OCI-LY1 (cell line): Measurements from ENCODE around the gene LRRC2.

Experiments
- H2AFZ ChIP-seq: fragments of 200-600 bp; sonication (generic), shearing (Covaris generic); 2 replicates; pipeline ENCODE4 v1.6.0; 2014; ENCODE audit warnings: antibody characterized with exemption, mild to moderate bottlenecking, low read length
- H3F3A ChIP-seq: fragments of 200-600 bp; sonication (generic), shearing (Covaris generic); 2 replicates; pipeline ENCODE4 v1.6.0; 2014; ENCODE audit warnings: mild to moderate bottlenecking, antibody characterized with exemption, low read length, moderate library complexity; ENCODE audit not compliant: insufficient read depth
- H3K27ac ChIP-seq: fragments of 200-600 bp; sonication (generic); 2 replicates; pipeline ENCODE4 v1.5.1; 2014; ENCODE audit warnings: low read length, mixed run types, mild to moderate bottlenecking, low read depth; ENCODE audit not compliant: poor library complexity, severe bottlenecking
- H3K27me3 ChIP-seq: fragments of 200-600 bp; sonication (generic); 2 replicates; pipeline ENCODE4 v1.6.0; 2014; ENCODE audit warnings: antibody characterized with exemption, mild to moderate bottlenecking, low read length, moderate library complexity; ENCODE audit not compliant: insufficient read depth
- H3K36me3 ChIP-seq: fragments of 200-600 bp; sonication (generic); 2 replicates; pipeline ENCODE4 v1.6.1; 2014; ENCODE audit warnings: mild to moderate bottlenecking, antibody characterized with exemption, low read length, moderate library complexity, mixed read lengths; ENCODE audit not compliant: insufficient read depth
- H3K4me1 ChIP-seq: fragments of 200-600 bp; sonication (generic); 2 replicates; pipeline ENCODE4 v1.5.1; 2014; ENCODE audit warnings: mild to moderate bottlenecking, low read length, moderate library complexity; ENCODE audit not compliant: insufficient read depth, severe bottlenecking
- H3K4me2 ChIP-seq: fragments of 200-600 bp; sonication (generic), shearing (Covaris generic); 2 replicates; pipeline ENCODE4 v1.6.1; 2014; ENCODE audit warnings: low read length
- H3K4me3 ChIP-seq: fragments of 200-600 bp; sonication (generic); 2 replicates; pipeline ENCODE4 v1.5.1; 2014; ENCODE audit warnings: low read length, low read depth, mild to moderate bottlenecking, mixed read lengths; ENCODE audit not compliant: poor library complexity, severe bottlenecking
- H3K79me2 ChIP-seq: fragments of 200-600 bp; shearing (Covaris generic); 2 replicates; pipeline ENCODE4 v1.6.1; 2016; ENCODE audit warnings: mixed run types, low read length, mixed read lengths; ENCODE audit not compliant: insufficient read depth
- H3K9ac ChIP-seq: fragments of 200-600 bp; sonication (generic), shearing (Covaris generic); 2 replicates; pipeline ENCODE4 v1.6.1; 2014; ENCODE audit warnings: mild to moderate bottlenecking, low read length, mixed read lengths
- H3K9me2 ChIP-seq: fragments of 200-600 bp; sonication (generic), shearing (Covaris generic); 2 replicates; pipeline ENCODE4 v1.6.1; 2014; ENCODE audit warnings: low read depth, mild to moderate bottlenecking, low read length, mixed read lengths
- H3K9me3 ChIP-seq: fragments of 200-600 bp; shearing (Covaris generic); 2 replicates; pipeline ENCODE4 v1.6.1; 2014; ENCODE audit warnings: low read length, mixed read lengths
- H4K20me1 ChIP-seq: fragments of 200-600 bp; sonication (generic), shearing (Covaris generic); 2 replicates; pipeline ENCODE4 v1.6.0; 2016; ENCODE audit warnings: mild to moderate bottlenecking, low read length; ENCODE audit not compliant: insufficient read depth
- EZH2 ChIP-seq: fragments of 200-600 bp; sonication (generic), shearing (Covaris generic); IDR thresholded peaks from 2 replicates; pipeline ENCODE4 v1.8.0; 2017; ENCODE audit warnings: borderline replicate concordance, mixed run types, mild to moderate bottlenecking, antibody characterized with exemption, low read length, moderate library complexity, mixed read lengths
- TF ChIP-seq, protein P1 (sequence below): fragments of 200-600 bp; sonication (generic), shearing (Covaris generic); IDR thresholded peaks from 2 replicates; pipeline ENCODE4 v1.5.1; 2017; ENCODE audit warnings: mild to moderate bottlenecking, antibody characterized with exemption, low read length, moderate library complexity, mixed read lengths

LRRC2 gene

DNA sequence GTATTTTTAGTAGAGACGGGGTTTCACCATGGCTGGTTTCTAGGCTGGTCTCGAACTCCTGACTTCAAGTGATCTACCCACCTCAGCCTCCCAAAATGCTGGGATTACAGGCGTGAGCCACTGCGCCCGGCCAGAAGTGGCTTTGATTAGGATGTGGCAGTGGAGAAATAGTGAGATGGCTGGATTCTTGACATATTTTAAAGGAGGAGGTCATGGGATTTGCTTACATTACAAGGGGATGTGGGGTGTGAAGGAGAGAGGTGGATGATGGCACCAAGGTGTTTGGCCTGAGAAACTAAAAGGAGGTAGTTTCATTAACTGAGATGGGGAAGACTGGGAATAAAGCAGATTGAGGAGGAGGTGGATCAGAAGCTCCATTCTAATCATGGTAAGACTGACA is 86.4 kb downstream of the LRRC2 start:
- Histone ChIP-seq H3K27ac (no peak overlapping the region), H3F3A (no peaks in the 10 kb centered on the region), H2AFZ (no peak overlapping the region), H3K4me2 (no peak overlapping the region), H3K36me3 (no peaks in the 10 kb centered on the region), H3K4me3 (no peak overlapping the region), H3K9me2 (no peaks in the 10 kb centered on the region), H3K27me3 (no peaks in the 10 kb centered on the region), H3K9me3 (no peaks in the 10 kb centered on the region), H4K20me1 (no peaks in the 10 kb centered on the region), H3K9ac (no peak overlapping the region), H3K79me2 (no peaks in the 10 kb centered on the region), H3K4me1 (no peaks in the 10 kb centered on the region)
- TF ChIP-seq EZH2: no peak
- TF ChIP-seq, protein P1, sequence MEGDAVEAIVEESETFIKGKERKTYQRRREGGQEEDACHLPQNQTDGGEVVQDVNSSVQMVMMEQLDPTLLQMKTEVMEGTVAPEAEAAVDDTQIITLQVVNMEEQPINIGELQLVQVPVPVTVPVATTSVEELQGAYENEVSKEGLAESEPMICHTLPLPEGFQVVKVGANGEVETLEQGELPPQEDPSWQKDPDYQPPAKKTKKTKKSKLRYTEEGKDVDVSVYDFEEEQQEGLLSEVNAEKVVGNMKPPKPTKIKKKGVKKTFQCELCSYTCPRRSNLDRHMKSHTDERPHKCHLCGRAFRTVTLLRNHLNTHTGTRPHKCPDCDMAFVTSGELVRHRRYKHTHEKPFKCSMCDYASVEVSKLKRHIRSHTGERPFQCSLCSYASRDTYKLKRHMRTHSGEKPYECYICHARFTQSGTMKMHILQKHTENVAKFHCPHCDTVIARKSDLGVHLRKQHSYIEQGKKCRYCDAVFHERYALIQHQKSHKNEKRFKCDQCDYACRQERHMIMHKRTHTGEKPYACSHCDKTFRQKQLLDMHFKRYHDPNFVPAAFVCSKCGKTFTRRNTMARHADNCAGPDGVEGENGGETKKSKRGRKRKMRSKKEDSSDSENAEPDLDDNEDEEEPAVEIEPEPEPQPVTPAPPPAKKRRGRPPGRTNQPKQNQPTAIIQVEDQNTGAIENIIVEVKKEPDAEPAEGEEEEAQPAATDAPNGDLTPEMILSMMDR: no peak

DNA sequence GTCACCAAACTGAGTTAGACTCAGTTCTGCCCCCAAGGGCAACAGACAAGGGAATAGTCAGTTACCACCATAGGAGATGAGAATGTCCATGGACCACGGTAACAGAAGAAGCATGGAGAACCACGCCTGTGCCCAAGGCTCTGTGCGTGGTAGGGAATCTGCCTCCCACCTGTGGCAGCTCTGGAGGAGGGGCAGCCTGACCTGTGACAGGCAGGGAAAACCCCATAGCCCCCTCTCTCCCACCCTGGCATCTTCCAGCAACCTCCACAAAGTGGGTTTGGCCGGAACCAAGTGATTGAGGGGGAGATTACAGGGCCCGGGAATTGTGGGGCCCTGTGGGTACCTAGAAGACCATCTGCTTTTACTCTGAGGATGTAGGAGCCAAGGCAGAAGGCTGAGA is 87.1 kb downstream of the LRRC2 start:
- no peaks in the 10 kb centered on the region for H3K27me3 ChIP-seq
- no peak overlapping the region for H3K27ac ChIP-seq
- H3K9ac ChIP-seq: no peak overlapping the region
- H3K4me3 ChIP-seq: no peak overlapping the region
- no peak overlapping the region for H3K4me2 ChIP-seq
- H3K9me2 ChIP-seq: no peaks in the 10 kb centered on the region
- H3F3A ChIP-seq: no peaks in the 10 kb centered on the region
- no peaks in the 10 kb centered on the region for H3K9me3 ChIP-seq
- no peaks in the 10 kb centered on the region for H3K4me1 ChIP-seq
- H2AFZ ChIP-seq: no peak overlapping the region
- no peaks in the 10 kb centered on the region for H3K79me2 ChIP-seq
- no peaks in the 10 kb centered on the region for H3K36me3 ChIP-seq
- TF ChIP-seq, protein P1: no peak
- TF ChIP-seq EZH2: no peak
- H4K20me1 ChIP-seq: no peaks in the 10 kb centered on the region

DNA sequence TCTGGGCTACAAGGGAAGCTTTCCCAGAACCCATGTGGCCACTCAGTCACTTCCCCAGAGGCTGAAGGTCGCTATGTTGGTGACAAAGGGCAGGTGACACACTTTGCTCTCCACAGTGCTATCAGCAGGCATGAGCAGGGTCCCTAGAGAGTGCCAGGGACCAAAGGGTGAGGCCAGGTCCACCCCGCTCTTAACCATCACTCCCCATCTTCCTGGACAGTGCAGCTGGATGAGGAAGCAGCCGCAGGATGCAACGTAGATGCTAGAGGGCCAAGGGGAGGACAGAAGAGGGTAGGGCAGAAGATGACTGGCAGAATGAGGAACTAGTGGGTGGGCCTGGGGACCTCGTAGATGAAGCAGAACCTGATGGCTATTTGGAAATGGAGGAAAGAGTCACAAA is 87.8 kb downstream of the LRRC2 start:
- Histone ChIP-seq H3K79me2 (no peaks in the 10 kb centered on the region), H3K4me1 (no peaks in the 10 kb centered on the region), H3K9ac (no peak overlapping the region), H3K27ac (no peak overlapping the region), H3K9me2 (no peaks in the 10 kb centered on the region), H3K27me3 (peaks cover 3% of the 10 kb centered on the region; the same call in 1 of the 2 replicates), H2AFZ (no peak overlapping the region), H3K36me3 (no peaks in the 10 kb centered on the region), H3K4me2 (no peak overlapping the region), H4K20me1 (no peaks in the 10 kb centered on the region), H3K4me3 (no peak overlapping the region), H3F3A (no peaks in the 10 kb centered on the region), H3K9me3 (no peaks in the 10 kb centered on the region)
- TF ChIP-seq, protein P1: no peak
- no peak for TF ChIP-seq EZH2
